ENCODE data around the gene CTSA. TPM values are rescaled to one million over a fixed set of nuclear protein-coding genes. Genes with fewer than 3 reads are reported as not detected.

Gene CTSA
- total and polyA plus RNA-seq, 2 experiments from 2014 or later: 39.9 to 63.9 TPM

- no peak overlapping the region for H3K4me2 ChIP-seq
- H4K20me1 ChIP-seq (replicated peaks; ENCODE audit: insufficient read depth): no peaks in the 10 kb centered on the region; the same call in 1 of the 2 replicates
- Mint-ChIP-seq H3K27ac (no peak overlapping the region), H3K27me3 (ENCODE audit: insufficient read depth, low read depth, poor library complexity) (no peaks in the 10 kb centered on the region), H3K4me3 (no peak overlapping the region), H3K9me3 (no peaks in the 10 kb centered on the region), H3K36me3 (ENCODE audit: low read depth) (peaks cover 59% of the 10 kb centered on the region), H3K4me1 (peaks cover 26% of the 10 kb centered on the region)
- H3K27me3 ChIP-seq (ENCODE audit: insufficient read depth): no peaks in the 10 kb centered on the region
- TF ChIP-seq ZNF462 (CRISPR knock-in tag; IDR thresholded peaks at IDR 0.05) (no peak), CREB1 (CRISPR knock-in tag; IDR thresholded peaks at IDR 0.05; ENCODE audit: low read depth) (no peak), ZNF114 (CRISPR knock-in tag; IDR thresholded peaks at IDR 0.05) (no peak), ZNF331 (CRISPR knock-in tag; IDR thresholded peaks at IDR 0.05; ENCODE audit: low read depth) (no peak), REST (IDR thresholded peaks at IDR 0.05; ENCODE audit: unreplicated experiment) (no peak), STAT1 (IDR thresholded peaks at IDR 0.05; ENCODE audit: unreplicated experiment) (no peak), POLR2AphosphoS5 (IDR thresholded peaks at IDR 0.05; ENCODE audit: low read depth) (no peak), EZH2 (IDR thresholded peaks at IDR 0.05; ENCODE audit: low read depth, unreplicated experiment) (no peak), NANOG (IDR thresholded peaks at IDR 0.05; ENCODE audit: borderline replicate concordance) (no peak), EZH2phosphoT487 (IDR thresholded peaks at IDR 0.05; ENCODE audit: unreplicated experiment) (no peak), JUNB (IDR thresholded peaks at IDR 0.05; ENCODE audit: unreplicated experiment) (no peak)
- TF ChIP-seq, protein P1, sequence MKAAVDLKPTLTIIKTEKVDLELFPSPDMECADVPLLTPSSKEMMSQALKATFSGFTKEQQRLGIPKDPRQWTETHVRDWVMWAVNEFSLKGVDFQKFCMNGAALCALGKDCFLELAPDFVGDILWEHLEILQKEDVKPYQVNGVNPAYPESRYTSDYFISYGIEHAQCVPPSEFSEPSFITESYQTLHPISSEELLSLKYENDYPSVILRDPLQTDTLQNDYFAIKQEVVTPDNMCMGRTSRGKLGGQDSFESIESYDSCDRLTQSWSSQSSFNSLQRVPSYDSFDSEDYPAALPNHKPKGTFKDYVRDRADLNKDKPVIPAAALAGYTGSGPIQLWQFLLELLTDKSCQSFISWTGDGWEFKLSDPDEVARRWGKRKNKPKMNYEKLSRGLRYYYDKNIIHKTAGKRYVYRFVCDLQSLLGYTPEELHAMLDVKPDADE (IDR thresholded peaks at IDR 0.05): no peak
- TF ChIP-seq, protein P2, sequence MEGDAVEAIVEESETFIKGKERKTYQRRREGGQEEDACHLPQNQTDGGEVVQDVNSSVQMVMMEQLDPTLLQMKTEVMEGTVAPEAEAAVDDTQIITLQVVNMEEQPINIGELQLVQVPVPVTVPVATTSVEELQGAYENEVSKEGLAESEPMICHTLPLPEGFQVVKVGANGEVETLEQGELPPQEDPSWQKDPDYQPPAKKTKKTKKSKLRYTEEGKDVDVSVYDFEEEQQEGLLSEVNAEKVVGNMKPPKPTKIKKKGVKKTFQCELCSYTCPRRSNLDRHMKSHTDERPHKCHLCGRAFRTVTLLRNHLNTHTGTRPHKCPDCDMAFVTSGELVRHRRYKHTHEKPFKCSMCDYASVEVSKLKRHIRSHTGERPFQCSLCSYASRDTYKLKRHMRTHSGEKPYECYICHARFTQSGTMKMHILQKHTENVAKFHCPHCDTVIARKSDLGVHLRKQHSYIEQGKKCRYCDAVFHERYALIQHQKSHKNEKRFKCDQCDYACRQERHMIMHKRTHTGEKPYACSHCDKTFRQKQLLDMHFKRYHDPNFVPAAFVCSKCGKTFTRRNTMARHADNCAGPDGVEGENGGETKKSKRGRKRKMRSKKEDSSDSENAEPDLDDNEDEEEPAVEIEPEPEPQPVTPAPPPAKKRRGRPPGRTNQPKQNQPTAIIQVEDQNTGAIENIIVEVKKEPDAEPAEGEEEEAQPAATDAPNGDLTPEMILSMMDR (conservative IDR thresholded peaks at IDR 0.05; ENCODE audit: low read depth in 2 of 2): no peak
- peaks cover 34% of the 10 kb centered on the region for H3K36me3 ChIP-seq (ENCODE audit: insufficient read depth)
- peaks cover 20% of the 10 kb centered on the region for H3K79me2 ChIP-seq (replicated peaks; ENCODE audit: insufficient read depth)
- H3F3A ChIP-seq (replicated peaks; ENCODE audit: low read depth): peaks cover 23% of the 10 kb centered on the region
- no peak overlapping the region for H3K4me3 ChIP-seq
- peaks cover 25% of the 10 kb centered on the region; the same call in 1 of the 2 replicates for H3K4me1 ChIP-seq (ENCODE audit: insufficient read depth)
- H3K9me2 ChIP-seq (ENCODE audit: insufficient read depth): no peaks in the 10 kb centered on the region
- ATAC-seq: no peak
- H3K27ac ChIP-seq (ENCODE audit: low read depth): no peak overlapping the region
- H2AFZ ChIP-seq: no peak overlapping the region
- DNase-seq (ENCODE audit: low spot score): no peak
These were observed 49.3 kb downstream of the CTSA start for GRCh38 chr20:45940469-45940868.

Data from GM23338 (cell line).